EL (cell line): ENCODE results near the gene PTPRR.
"Not testable (repeated sequence)": the region's sequence is repeated elsewhere in the genome, so short reads cannot be mapped to it uniquely, and the experiment has no call there.

Experiments
- DNase-seq: peaks from one replicate; pipeline ENCODE4 v3.0.0-alpha.2; 2016

Gene PTPRR

DNA sequence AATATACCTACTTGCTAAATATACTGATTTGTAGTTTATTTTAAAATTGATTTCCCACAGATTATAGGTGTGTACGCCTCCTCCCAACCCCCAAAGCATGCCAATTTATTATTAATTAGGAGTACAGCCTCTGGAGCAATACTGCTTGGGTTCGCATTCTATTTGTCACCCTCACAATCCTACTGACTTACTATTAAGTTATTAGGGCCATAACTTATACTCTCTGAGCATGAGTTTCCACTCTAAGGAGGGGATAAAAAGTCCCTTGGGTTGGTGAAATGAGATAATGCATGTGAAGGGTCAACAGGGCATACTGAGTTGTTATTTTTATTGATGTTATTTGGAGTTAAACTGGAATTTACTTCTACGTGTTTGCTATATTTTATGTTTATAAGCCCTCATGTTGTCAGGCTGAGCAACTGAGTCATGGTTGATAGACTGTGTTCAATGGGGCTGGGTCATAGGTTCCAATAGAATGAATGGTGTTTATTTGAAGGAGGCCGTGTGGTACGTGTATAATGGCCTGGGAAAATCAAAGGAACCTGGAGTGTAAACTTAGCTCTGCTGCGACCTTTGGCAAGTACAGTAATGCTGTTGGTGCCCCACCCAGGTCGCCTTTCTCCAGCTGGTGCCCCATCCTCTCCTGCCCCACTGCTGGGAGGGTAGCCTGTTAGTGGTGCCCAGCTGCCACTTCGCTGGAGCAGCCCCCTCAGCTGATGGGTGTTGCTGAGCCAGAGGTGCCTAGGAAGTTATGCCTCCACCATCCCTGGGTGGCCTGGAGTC lies 184.0 kb downstream of the PTPRR start:
- no peak for DNase-seq

DNA sequence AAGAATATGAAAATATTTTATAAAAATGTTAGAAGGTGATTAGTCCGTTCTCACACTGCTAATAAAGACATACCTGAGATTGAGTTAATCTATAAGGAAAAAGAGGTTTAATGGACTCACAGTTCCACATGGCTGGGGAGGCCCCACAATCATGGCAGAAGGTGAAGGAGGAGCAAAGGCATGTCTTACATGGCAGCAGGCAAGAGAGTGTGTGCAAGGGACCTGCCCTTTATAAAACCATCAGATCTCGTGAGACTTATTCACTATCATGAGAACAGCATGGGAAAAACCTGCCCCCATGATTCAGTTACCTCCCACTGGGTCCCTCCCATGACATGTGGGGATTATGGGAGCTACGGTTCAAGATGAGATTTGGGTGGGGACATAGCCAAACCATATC lies 185.3 kb downstream of the PTPRR start:
- not testable (repeated sequence) for DNase-seq

DNA sequence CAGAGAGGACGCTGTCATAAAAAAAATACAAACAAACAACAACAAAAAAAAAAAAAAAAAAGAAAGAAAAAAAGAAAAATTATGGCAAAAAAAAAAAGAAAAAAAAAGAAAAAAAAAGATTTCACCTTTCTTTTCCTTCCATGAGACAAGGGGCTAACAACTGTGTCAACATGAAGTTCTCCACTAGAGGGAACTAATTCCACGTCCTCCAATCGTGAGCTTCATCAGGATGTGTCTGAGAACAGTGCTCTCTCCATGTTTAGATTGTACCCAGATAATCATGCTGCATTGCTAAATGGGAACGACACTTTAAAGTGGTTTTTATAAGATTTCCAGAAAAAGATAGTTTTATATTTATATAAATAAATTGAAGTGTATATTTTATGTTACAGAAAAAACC lies 187.2 kb downstream of the PTPRR start:
- DNase-seq, result peak; percentile 57

DNA sequence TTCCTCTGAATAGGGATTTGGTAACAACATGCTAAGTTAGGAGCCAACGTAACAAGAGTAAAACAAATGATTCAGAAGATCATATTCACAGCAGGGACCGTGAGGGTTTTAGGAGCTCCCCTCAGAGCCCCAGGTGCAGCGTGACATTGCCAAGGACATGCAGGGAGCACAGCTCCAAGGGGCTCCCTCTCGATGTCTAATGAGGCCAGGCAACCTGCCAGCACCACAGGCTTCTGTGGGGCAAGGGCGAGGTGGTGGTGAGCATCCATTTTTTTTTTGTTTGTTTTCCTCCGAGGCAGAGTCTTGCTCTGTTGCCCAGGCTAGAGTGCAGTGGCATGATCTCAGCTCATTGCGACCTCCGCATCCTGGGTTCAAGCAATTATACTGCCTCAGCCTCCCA lies 188.3 kb downstream of the PTPRR start:
- DNase-seq, result no peak

DNA sequence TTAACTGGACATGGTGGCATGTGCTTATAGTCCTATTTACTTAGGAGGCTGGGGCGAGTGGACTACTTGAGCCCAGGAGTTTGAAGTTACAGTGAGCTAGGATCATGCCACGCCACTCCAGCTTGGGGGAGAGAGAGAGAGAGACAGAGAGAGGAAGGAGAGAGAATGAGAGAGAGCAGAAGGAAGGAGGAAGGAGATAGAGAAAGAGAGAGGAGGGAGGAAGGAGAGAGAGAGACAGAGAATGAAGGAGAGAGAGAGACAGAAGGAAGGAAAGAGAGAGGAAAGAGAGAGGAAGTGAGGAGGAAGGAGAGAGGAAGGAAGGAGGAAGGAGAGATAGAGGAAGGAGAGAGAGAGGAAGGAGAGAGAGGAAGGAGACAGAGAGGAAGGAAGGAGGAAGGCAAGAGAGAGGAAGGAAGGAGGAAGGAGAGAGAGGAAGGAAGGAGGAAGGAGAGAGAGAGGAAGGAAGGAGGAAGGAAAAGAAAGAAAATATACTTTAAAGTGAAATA lies 189.8 kb downstream of the PTPRR start:
- DNase-seq, result no peak

DNA sequence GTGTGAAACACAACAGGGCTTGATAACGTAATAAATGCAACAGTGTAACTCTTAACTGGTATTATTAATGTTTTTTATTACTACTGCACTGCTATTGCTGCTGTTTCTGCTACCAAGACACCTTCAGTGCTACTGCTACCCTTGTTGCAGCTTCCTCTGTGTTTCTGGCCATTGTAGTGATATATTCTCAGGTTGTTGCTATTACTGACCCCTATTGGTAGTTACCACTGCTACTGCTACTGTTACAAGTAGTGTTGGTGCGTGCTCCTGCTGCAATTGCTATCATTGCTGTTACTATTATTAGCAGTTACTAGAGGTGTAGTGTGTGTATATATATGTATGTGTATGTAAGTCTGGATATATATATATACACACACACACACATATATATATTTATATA lies 196.1 kb downstream of the PTPRR start:
- peak; percentile 6 for DNase-seq

DNA sequence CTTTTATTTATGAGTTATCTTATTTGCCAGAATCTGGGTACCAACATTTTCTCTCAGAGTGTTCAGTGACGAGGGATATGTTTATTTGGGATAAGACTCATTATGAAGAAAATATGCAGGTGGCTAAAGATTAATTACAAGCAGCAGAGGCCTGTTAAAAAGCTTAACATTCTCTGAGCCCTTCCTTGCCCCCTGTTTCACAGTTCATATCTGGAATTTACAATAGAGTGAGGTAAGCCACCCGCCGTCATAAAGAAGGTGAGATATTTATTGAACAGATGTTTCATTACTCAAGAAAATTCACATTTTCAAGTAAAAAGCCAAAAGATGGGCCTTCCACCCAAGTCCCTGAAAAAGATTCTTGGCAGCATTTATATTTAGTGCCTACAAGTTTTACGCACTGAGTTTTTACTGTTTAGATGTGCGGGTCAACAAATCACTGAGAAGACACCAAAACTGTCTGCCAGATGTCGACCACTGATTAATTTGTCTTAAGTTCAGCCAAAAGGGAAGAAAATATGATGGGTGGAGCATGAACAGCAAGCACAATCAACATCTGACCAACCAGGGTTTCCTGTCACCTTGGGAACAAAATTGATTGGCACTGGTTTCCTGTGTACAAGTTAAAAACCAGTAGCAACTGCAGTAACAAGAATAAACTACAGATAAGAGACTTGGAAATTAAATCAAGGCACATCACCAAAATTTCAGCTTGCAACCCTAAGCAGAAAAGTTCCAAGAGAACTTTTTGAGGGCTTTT lies 197.8 kb downstream of the PTPRR start:
- DNase-seq, result no peak

DNA sequence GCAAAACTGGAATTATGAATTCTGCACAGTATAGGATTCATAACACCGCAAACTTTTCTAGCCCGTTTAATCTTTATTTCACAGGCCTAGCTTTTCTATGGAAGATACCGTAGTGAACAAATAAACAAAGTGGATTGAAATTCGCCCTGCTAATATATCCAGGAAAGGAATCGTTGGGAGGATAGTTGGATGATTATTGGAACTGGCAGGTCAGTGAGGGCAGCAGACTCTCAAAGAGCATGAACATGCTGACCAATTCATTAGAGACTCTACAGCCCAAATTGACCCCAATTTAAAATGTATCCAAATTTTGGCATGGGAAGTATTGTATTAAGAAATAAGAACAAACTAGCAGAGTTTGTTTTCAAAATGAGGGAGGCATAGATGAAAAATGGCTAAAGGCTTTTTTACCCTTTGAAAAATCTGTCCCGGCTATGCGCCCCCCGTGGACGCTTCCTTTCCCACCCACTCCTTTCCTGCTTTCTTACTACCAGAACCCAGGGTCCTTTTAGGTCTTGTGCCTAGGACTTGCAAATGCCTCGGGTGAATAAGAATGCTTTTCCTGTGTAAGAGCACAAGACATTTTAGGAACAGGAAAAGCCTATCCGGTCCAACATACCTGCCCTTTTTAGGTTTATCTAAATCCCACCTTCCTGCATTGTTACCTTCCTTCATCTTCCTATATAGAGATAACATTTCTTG lies 198.7 kb downstream of the PTPRR start:
- DNase-seq, result no peak

DNA sequence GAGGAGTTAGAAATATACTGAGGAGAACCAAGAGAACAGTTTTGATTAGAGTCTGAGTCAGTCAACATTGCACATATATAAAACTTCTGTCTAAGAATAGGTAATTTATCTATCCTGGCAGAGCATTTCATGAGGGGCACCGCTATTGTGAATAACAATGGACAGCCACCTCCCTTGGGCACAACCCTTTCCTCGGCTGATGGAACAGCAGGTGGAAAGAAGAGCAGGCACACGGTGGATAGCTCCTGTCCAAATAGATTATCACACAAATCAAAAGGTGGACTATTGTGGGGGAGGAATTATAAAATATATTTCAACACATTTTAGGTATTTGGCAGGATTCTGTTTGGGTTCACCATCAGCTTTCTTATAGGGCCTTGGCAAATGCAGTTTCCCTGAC lies 199.3 kb downstream of the PTPRR start:
- no peak for DNase-seq

DNA sequence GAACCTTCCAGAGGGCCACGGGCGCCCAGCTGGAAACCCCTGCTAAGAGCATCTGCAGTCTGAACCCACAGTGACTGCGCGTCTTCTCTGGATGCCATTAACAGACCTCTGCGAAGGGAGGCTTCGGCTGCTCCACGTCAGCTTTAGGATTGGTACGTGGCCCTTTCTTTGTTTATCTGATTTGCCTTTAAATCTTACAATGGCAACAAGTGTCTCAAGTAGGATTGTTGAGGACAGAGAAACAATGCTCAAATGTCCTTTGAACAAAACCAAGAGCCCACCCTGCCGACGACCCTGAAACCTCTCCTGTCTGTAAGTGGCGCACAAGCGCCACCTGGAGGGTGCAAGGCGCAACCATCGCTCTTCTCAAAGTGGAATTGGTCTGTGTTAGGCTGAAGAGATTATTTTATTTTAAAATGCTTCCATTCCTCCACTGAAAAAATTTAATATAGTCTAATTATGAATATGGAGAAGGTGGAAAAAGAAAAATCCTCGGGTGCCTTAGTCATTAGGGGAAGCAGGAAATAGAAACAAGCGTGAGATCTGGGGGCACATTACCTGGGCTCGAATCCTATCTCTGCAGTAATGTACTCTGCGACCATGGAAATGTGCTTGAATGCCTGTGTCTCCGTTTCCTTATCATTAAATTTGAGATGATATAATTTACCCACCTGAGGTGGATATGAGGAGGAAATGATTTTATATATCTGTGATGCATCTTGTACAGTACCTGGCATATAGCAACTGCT lies 200.7 kb downstream of the PTPRR start:
- DNase-seq, result peak; percentile 54

DNA sequence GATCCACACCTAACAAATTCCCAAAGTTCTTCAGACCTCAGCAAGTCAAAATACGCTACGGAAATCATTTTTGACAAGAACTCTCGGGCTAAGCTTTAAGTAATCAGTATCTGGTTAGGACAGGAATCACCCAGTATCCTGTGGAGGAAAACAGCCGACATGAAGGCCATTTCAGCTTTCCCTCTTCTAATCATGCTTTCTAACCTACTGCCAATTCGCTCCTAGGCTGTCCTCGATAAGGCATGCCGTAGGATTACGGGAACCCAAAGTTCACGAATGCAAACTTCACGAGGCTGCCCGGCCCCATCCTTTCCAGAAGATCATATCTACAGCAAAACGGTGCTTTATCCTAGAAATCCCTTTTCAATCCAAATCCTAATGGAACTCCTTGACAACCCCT lies 201.5 kb downstream of the PTPRR start:
- DNase-seq, result no peak

DNA sequence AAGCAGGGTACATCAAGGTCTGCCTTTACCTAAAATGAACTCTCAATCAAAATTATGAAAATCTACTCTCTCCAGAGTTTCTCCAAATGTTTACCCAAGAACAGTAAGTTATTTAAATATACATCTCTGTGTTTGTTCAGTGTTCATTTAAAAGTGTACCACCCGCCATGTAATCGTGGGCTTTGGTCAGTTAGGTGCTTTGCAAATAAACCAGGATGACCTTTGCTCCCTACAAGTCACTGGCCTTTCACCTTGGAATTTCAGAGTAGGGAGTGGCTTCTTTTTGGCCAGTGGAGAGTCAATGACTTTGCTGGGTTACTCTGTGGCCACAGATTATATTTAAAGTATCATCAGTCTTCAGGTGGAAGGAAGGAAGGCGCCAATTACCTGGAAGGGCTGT lies 208.7 kb downstream of the PTPRR start:
- DNase-seq, result no peak

DNA sequence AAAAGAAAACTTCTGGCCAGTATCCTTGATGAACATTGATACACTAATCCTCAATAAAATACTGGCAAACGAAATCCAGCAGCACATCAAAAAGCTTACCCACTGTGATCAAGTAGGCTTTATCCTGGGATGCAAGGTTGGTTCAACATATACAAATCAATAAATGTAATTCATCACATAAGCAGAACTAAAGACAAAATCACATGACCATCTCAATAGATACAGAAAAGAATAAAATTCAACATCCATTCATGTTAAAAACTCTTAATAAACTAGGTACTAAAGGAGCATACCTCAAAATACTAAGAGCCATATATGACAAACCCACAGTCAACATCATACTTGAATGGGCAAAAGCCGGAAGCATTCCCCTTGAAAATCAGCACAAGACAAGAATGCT lies 211.5 kb downstream of the PTPRR start:
- no peak for DNase-seq

DNA sequence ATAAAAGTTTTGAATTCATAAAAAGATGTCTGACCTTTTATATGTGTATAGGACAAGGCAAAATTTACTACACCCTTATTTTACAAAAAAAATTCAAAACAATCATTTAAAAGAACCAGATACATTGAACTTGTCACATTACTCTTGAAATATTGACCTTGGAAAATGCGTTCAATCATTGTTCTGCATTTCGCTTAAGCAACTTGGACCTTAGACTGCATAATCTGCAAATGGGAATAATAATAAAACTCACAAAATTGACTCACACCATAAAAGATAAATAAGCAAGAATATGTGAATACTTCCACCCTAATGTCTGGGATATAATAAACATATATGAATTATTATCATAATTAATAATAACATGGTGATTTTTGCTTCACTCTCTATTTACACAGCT lies 213.9 kb downstream of the PTPRR start:
- no peak for DNase-seq

DNA sequence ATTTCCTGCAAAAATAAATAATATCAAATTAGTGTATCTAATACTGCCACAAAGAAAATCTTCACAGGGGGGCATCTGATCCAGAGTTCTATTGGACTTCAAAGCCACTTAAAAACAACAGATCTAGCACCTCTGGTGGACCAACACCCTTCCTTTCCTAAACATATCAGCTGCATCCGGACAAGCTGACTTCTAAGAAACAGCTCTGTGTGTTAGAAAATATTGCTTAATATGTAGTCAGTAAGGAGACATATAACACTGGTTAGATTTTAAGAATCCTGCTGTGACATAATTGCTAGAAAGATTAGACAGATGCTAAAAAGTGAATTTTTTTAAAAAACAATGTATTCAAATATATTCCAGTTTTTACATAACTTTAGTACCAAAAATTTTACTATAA lies 222.2 kb downstream of the PTPRR start:
- DNase-seq, result no peak

DNA sequence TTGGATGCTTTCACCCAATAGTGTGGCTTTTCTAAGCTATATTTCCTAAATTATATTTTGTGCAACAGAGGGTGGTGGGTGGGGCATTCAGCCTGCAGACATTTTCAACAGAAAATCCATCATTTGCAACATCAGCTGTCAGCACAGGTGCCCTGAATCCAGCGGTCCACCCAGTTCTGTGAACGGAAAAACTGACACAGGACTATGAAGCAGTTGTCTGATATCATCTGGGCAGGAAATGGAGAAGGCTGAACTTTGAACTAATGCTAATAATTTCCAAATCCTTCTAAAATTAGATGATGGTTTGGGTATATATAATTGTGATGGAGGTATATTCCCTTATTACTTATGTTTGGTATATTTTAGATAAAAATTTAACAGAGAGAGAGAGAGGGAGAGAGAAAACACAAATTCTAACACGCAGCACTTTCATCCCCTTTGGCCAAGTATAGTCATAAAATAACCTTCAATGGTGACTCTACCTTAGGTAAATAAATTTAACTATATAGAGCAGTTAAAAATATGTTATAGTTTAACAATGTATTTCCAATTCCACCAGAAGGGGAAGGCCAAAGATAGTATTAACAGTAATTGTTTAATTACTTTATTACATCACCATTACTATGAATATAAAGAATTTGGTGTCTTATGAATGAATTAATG lies 225.0 kb downstream of the PTPRR start:
- no peak for DNase-seq

DNA sequence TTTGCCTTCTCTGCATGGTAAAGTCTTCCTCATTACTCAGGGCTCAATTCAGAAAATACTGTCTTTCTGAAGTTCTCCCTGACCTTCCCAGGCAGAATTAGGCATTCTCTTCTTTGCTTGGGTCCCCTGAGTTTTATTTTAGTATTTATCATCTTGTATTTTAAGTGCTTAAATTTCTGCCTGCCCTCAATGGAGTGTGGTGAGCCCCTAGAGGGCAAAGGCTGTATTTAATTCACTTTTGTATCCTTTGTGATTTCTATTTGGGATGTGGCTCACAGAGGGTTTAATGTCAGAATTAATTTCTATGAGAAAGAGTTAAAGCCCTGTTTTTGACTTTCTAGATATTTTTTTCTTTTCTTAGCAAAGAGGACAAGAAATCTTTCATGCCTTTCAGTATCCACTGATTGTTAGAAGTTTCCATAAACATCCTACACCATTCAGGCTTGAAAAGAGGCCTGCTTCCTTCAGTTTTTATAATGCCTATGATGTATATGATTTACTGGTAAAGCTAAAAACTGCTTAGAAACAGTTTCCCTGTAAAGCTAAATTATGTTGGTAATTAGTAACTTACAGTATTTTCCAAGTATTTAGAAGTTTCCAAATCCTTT lies 227.8 kb downstream of the PTPRR start:
- peak; percentile 47 for DNase-seq

DNA sequence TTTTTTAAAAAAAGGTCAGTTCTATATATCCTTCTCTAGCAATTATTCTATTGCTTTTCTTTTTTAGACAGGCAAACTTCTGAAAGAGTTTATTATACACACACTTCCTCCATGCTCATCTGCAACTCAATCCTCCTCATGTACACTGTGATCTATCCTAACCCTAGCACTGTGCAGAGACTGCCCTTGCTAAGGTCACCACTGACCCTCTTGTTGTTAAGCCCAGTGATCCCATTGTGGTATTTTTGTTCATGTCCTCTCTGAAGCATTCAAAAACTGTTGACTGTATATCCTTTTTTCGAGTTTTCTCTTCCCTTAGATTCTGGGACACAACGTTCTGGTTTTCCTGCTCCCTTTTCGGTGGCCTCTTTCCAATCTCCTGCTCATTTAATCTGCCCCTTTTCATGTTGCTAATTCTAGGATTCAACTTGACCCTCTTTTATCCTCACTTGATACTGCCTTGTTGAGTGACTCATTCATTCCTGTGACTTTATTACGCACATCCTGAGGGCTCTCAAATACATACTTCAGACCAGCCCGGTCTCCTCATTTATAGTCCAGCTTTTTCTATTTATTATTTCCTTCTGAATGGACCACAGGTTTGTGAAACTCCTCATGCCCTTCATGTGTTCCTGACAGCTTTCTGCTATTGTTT lies 229.4 kb downstream of the PTPRR start:
- DNase-seq, result peak; percentile 68

DNA sequence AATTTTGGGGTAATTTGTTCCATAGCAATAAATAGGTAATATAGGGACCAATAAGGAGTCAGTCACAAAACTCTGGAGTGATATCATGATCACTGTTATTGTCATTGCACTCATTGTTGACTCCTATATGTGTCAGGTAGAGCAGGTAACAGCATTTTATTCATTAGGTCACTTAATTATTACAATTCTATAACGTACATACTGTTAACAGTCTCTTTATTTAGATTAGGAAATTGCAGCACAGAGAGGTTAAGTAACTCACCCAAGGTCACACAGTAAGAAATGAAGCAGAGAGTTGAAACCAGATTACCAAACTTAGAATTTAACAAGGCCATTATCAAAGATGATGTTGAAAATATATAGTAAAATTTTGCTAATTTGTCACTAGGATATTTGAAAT lies 233.6 kb downstream of the PTPRR start:
- no peak for DNase-seq

DNA sequence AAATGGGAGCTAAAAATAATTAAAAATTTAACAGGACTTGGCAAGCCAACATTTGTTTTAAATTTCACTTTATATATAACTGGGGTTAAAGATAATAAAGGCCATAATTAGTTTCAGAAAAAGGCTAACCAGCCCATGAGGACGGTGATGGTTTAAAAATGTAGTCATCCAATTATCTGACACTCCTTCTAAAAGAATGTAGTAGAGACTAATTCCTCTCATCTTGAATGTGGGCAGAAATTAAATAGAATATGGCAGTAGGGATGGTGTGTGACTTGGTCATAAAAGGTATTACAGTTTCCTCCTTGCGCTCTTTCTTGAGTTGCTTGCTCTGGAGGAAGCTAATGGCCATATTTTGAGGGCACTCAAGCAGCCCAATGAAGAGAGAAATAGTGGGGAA lies 234.2 kb downstream of the PTPRR start:
- no peak for DNase-seq

DNA sequence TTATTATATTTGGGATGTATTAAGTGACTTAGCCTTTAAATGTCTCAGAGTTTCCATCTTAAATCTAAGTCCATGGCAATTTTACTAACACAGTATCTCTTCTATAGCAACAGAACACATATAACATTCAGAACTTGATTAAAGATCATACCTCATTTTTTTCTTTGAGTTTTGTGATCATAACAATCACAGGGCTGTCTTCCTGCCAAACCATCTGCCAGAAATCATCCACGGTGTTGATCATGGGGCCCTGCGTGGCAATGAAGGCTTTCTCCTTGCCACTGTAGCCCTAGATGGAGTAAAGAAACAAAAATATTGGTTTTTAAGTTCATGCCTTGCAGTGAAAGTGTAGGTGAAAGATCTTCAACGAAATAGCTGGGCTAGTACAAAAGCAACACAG lies 236.6 kb downstream of the PTPRR start:
- DNase-seq, result no peak
